Neuronal stem cell (in vitro differentiated cells): ENCODE results near the gene FOXA1.
A peak's percentile ranks its signal among the peaks of the same experiment; 100 is the strongest.

Experiments
- DNase-seq: peaks from one replicate; pipeline ENCODE4 v3.0.0-alpha.2; 2013; ENCODE audit warnings: low spot score
- H2AFZ ChIP-seq: one replicate; pipeline ENCODE4 v1.6.1; 2013; ENCODE audit warnings: mild to moderate bottlenecking, low read length, inconsistent platforms
- H2AK5ac ChIP-seq: 2 replicates; pipeline ENCODE4 v1.6.1; 2013; ENCODE audit warnings: low read depth, mild to moderate bottlenecking, inconsistent platforms, low read length, moderate library complexity, mixed read lengths
- H2BK120ac ChIP-seq: 2 replicates; pipeline ENCODE4 v1.6.1; 2013; ENCODE audit warnings: low read depth, mild to moderate bottlenecking, inconsistent platforms, low read length, moderate library complexity, mixed read lengths
- H2BK12ac ChIP-seq: one replicate; pipeline ENCODE4 v1.6.1; 2013; ENCODE audit warnings: low read length, inconsistent platforms
- H2BK15ac ChIP-seq: 2 replicates; pipeline ENCODE4 v1.6.1; 2013; ENCODE audit warnings: mild to moderate bottlenecking, low read length, inconsistent platforms, mixed read lengths
- H2BK5ac ChIP-seq: one replicate; pipeline ENCODE4 v1.6.1; 2013; ENCODE audit warnings: inconsistent platforms, mild to moderate bottlenecking, low read length, moderate library complexity
- H3K14ac ChIP-seq: one replicate; pipeline ENCODE4 v1.6.1; 2013; ENCODE audit warnings: low read length, inconsistent platforms
- H3K18ac ChIP-seq: 2 replicates; pipeline ENCODE4 v1.6.1; 2013; ENCODE audit warnings: low read length, inconsistent platforms
- H3K23ac ChIP-seq: 2 replicates; pipeline ENCODE4 v1.6.1; 2013; ENCODE audit warnings: low read depth, mild to moderate bottlenecking, mixed read lengths, low read length, inconsistent platforms; ENCODE audit not compliant: poor library complexity
- H3K27ac ChIP-seq: replicated peaks from 3 replicates; pipeline ENCODE4 v1.5.1; 2013; ENCODE audit warnings: low read length, inconsistent platforms
- H3K27me3 ChIP-seq, 3 experiments: 2 replicates each; pipeline ENCODE4 v1.6.1; 2013; ENCODE audit warnings: low read length in 3 of 3, mild to moderate bottlenecking in 2 of 3, inconsistent platforms in 1 of 3, low read depth in 1 of 3, mixed read lengths in 1 of 3, moderate library complexity in 1 of 3; ENCODE audit not compliant: control insufficient read depth in 3 of 3, insufficient read depth in 3 of 3
- H3K36me3 ChIP-seq, 2 donors: replicated peaks in 1 of 2; 2 replicates each; pipeline ENCODE4 v1.6.1; 2013; ENCODE audit warnings: low read length in 2 of 2; ENCODE audit not compliant: control insufficient read depth in 2 of 2, insufficient read depth in 2 of 2
- H3K4ac ChIP-seq: 2 replicates; pipeline ENCODE4 v1.6.1; 2013; ENCODE audit warnings: inconsistent platforms, mild to moderate bottlenecking, low read length, moderate library complexity
- H3K4me1 ChIP-seq, 2 donors: 1 replicate in 1 of 2; 2 replicates in 1 of 2; pipeline ENCODE4 v1.6.1; 2013; ENCODE audit warnings: low read length in 2 of 2, low read depth in 1 of 2; ENCODE audit not compliant: control insufficient read depth in 2 of 2, insufficient read depth in 1 of 2
- H3K4me2 ChIP-seq: one replicate; pipeline ENCODE4 v1.6.1; 2013; ENCODE audit warnings: mild to moderate bottlenecking, low read length, inconsistent platforms; ENCODE audit not compliant: insufficient read depth, poor library complexity, severe bottlenecking
- H3K4me3 ChIP-seq, 2 donors: 2 replicates each; pipeline ENCODE4 v1.5.1; 2013; ENCODE audit warnings: low read length in 2 of 2, mild to moderate bottlenecking in 2 of 2, inconsistent platforms in 1 of 2, moderate library complexity in 1 of 2
- H3K79me1 ChIP-seq: one replicate; pipeline ENCODE4 v1.6.1; 2013; ENCODE audit warnings: low read depth, mild to moderate bottlenecking, inconsistent platforms, low read length, moderate library complexity
- H3K9ac ChIP-seq: one replicate; pipeline ENCODE4 v1.6.1; 2013; ENCODE audit warnings: mild to moderate bottlenecking, low read depth, low read length, inconsistent platforms; ENCODE audit not compliant: poor library complexity
- H3K9me3 ChIP-seq, 2 donors: replicated peaks in 1 of 2; 2 replicates each; pipeline versions ENCODE3 to v1.6.1; 2013; ENCODE audit warnings: low read length in 2 of 2, mild to moderate bottlenecking in 2 of 2, inconsistent platforms in 1 of 2, low read depth in 1 of 2, mixed read lengths in 1 of 2, moderate library complexity in 1 of 2; ENCODE audit not compliant: control insufficient read depth in 2 of 2, insufficient read depth in 1 of 2
- H4K8ac ChIP-seq: one replicate; pipeline ENCODE4 v1.6.1; 2013; ENCODE audit warnings: low read depth, mild to moderate bottlenecking, inconsistent platforms, low read length, moderate library complexity
- H4K91ac ChIP-seq: one replicate; pipeline ENCODE4 v1.6.1; 2013; ENCODE audit warnings: low read length, low read depth, mild to moderate bottlenecking, inconsistent platforms; ENCODE audit not compliant: poor library complexity
- WGBS, 2 donors: extraction: QIAGEN DNeasy Blood & Tissue Kit; methylation state at CpG; one replicate each; pipeline ENCODE4 v1.1.7; 2013; ENCODE audit warnings: missing lambda C conversion rate in 2 of 2, mixed read lengths in 1 of 2; ENCODE audit not compliant: insufficient read length in 2 of 2, insufficient replicate concordance in 1 of 2; ENCODE audit errors: extremely low coverage in 2 of 2; 5-methylcytosine and 5-hydroxymethylcytosine counted together

Gene FOXA1

DNA sequence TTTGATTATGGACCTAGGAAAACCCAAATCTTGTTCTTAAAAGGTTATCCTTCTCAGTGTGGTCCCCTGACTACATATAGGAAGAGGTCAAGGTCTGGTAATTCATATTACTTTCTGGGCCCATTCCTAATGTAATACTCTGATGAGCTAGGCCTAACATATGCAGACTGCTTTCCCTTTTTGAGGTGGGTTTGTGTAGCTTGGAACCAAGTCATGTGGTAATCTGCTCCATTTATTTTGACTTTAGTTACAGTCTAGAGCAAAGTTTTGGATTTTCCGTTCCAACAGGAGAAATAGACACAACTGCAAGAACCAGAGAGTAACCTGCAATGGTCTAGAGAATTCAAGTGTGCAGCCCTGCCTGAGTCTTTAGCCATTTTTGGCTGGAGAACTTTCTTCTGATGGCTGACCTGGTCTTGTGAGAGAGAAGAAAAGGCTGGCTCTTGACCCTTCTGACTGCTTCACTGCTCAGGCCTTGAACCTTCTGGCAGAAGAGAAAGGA, 22.9 kb upstream of the FOXA1 start:
- H3K27me3 ChIP-seq: peaks cover 2 to 27% (median 19%) of the 10 kb centered on the region in 3 experiments
- H3K14ac ChIP-seq: no peak overlapping the region
- H3K9me3 ChIP-seq: peaks cover 0 to 9% of the 10 kb centered on the region in 2 donors
- H3K4ac ChIP-seq: no peak overlapping the region
- no peak overlapping the region for H2AFZ ChIP-seq
- DNase-seq: no peak
- peaks cover 0 to 4% of the 10 kb centered on the region in 2 donors for H3K4me1 ChIP-seq
- H3K27ac ChIP-seq: no peak overlapping the region
- H2BK12ac ChIP-seq: no peak overlapping the region
- no peak overlapping the region for H3K9ac ChIP-seq
- H3K4me3 ChIP-seq: no peak overlapping the region
- H3K79me1 ChIP-seq: no peaks in the 10 kb centered on the region
- H4K8ac ChIP-seq: no peak overlapping the region
- no peak overlapping the region for H2BK5ac ChIP-seq
- WGBS, 2 donors: no CpG with 5 or more reads among the region's 1 CpG
- H2BK15ac ChIP-seq: no peak overlapping the region
- H2BK120ac ChIP-seq: no peak overlapping the region
- no peak overlapping the region for H3K4me2 ChIP-seq
- no peaks in the 10 kb centered on the region for H3K36me3 ChIP-seq
- no peak overlapping the region for H3K23ac ChIP-seq
- no peak overlapping the region for H3K18ac ChIP-seq
- no peak overlapping the region for H4K91ac ChIP-seq
- H2AK5ac ChIP-seq: no peak overlapping the region

DNA sequence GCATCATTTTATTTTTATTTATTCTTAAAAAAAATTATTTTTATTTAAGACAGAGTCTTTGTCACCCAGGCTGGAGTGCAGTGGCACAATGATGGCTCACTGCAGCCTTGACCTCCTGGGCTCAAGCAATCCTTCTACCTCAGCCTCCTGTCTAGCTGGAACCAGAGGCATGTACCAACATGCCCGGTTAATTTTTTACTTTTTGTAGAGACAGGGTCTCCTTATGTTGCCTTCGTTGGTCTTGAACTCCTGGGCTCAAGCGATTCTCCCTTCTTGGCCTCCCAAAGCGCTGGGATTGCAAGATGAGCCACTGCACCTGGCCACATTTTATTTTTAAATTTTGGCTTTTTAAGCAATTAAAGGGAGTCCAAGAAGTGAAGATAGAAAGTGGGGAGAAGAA, 21.8 kb upstream of the FOXA1 start:
- Histone ChIP-seq H3K27me3 (peaks cover 0 to 16% (median 9%) of the 10 kb centered on the region in 3 experiments), H3K36me3 (no peaks in the 10 kb centered on the region), H3K9ac (no peak overlapping the region), H3K23ac (no peak overlapping the region), H3K79me1 (no peaks in the 10 kb centered on the region), H3K27ac (no peak overlapping the region), H2BK12ac (no peak overlapping the region), H3K4ac (no peak overlapping the region), H3K4me3 (no peak overlapping the region), H2BK15ac (no peak overlapping the region), H4K91ac (no peak overlapping the region), H3K9me3 (peaks cover 1 to 4% of the 10 kb centered on the region in 2 donors), H2BK120ac (no peak overlapping the region), H2AK5ac (no peak overlapping the region), H3K18ac (no peak overlapping the region), H2AFZ (no peak overlapping the region), H3K4me1 (no peaks in the 10 kb centered on the region), H2BK5ac (no peak overlapping the region), H4K8ac (no peak overlapping the region), H3K4me2 (no peak overlapping the region), H3K14ac (no peak overlapping the region)
- no peak for DNase-seq
- WGBS, 2 donors: no CpG with 5 or more reads among the region's 4 CpGs

DNA sequence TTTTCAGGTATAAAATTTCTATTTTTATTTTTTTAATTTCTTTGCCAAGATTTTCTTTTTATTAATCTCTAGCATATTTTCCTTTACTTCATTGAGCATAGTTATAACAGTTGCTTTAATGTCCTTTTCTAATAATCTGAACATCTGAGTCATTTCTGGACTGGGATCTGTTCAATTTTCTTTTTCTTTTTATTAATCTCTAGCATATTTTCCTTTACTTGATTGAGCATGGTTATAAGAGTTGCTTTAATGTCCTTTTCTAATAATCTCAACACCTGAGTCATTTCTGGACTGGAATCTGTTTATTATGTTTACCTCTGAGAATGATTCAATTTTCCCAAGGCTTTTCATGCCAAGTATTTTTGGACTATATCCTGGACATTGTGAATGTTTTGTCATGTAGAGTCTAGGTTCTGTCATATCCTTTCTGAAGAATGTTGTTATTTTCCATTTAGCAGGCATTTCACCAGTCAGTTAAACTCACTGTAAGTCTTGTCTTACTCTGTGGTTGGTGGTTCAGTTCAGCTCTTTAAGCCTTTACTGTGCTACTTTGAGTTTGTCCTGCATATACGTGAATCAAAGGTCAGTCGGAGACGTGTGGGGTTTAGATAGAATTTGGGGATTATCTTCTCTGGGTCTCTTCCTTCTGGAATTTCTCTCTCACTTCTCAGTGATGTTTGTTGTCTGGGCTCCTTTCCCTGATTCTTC, 20.7 kb upstream of the FOXA1 start:
- H3K18ac ChIP-seq: no peak overlapping the region
- H2AFZ ChIP-seq: no peak overlapping the region
- no peak overlapping the region for H2AK5ac ChIP-seq
- no peak overlapping the region for H2BK15ac ChIP-seq
- no peaks in the 10 kb centered on the region for H3K36me3 ChIP-seq
- no peak overlapping the region for H3K4ac ChIP-seq
- no peak overlapping the region for H3K27ac ChIP-seq
- peaks cover 0 to 5% (median under 1%) of the 10 kb centered on the region in 3 experiments for H3K27me3 ChIP-seq
- H3K4me2 ChIP-seq: no peak overlapping the region
- no peak overlapping the region for H2BK120ac ChIP-seq
- H3K9ac ChIP-seq: no peak overlapping the region
- no peak overlapping the region for H4K8ac ChIP-seq
- H3K14ac ChIP-seq: no peak overlapping the region
- H3K4me1 ChIP-seq: no peaks in the 10 kb centered on the region
- no peaks in the 10 kb centered on the region for H3K79me1 ChIP-seq
- DNase-seq: no peak
- no CpG with 5 or more reads among the region's 3 CpGs for WGBS, 2 donors
- H2BK12ac ChIP-seq: no peak overlapping the region
- H3K9me3 ChIP-seq: peaks cover 1 to 4% of the 10 kb centered on the region in 2 donors
- no peak overlapping the region for H2BK5ac ChIP-seq
- H3K23ac ChIP-seq: no peak overlapping the region
- no peak overlapping the region for H3K4me3 ChIP-seq
- H4K91ac ChIP-seq: no peak overlapping the region

DNA sequence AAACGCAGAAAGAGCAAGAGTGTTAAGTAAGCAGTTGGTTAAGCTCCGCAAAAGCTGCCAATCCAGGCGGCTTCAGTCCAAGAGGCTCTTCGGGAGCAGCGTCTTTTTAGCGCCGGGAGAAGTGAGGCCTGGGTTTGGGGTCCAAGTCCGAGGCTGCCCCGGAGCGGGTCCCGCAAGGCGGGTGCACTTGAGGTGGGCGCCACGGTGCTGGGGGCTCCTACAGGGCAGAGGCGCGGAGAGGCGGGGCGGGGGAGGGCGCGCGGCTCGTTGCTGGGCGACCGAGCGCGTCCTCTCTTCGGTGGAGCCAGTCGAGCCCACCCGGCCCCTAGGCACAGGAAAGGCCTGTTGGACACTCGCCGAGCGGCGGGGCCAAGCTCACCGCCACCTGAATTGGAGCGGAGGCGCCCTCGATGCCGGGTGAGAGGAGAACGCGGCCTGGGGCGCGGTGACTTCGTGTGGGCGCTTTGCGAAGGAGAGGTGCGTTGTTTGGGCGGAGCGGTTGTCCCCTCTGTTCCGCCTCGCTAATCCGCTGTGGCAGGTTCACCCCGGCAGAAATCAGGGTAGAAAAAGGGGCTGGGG, 16.0 kb upstream of the FOXA1 start:
- Histone ChIP-seq H3K27me3 (peaks cover 0 to 6% (median 0%) of the 10 kb centered on the region in 3 experiments), H3K4me3 (no peak overlapping the region), H3K4me1 (no peaks in the 10 kb centered on the region), H2AK5ac (no peak overlapping the region), H3K23ac (peak overlapping the region; percentile 43), H3K79me1 (no peaks in the 10 kb centered on the region), H3K4ac (no peak overlapping the region), H3K14ac (peak overlapping the region; percentile 82), H3K4me2 (no peak overlapping the region), H3K36me3 (no peaks in the 10 kb centered on the region), H2BK12ac (no peak overlapping the region), H3K9ac (no peak overlapping the region), H3K18ac (peak overlapping the region; percentile 28), H4K91ac (peak overlapping the region; percentile 30), H4K8ac (no peak overlapping the region), H3K27ac (no peak overlapping the region), H2BK120ac (no peak overlapping the region), H2AFZ (no peak overlapping the region), H2BK5ac (no peak overlapping the region), H2BK15ac (no peak overlapping the region), H3K9me3 (peaks cover 1 to 4% of the 10 kb centered on the region in 2 donors)
- WGBS, 2 donors: no CpG with 5 or more reads among the region's 52 CpGs
- no peak for DNase-seq
